Hepatocyte (in vitro differentiated cells): Measurements from ENCODE around the gene ACTR3.

Source experiments
- CTCF ChIP-seq: fragments of 200-600 bp; sonication (generic); IDR thresholded peaks from 2 replicates; pipeline ENCODE4 v1.5.1; 2016; ENCODE audit warnings: antibody characterized with exemption, mild to moderate bottlenecking; ENCODE audit not compliant: poor library complexity
- EZH2 ChIP-seq: fragments of 200-600 bp; sonication (generic); IDR thresholded peaks from 2 replicates; pipeline ENCODE4 v1.6.1; 2016; ENCODE audit warnings: antibody characterized with exemption, mild to moderate bottlenecking, borderline replicate concordance
- EZH2phosphoT487 ChIP-seq: fragments of 200-600 bp; sonication (generic); IDR thresholded peaks from one replicate; pipeline ENCODE4 v1.6.1; 2018; ENCODE audit warnings: antibody characterized with exemption, mild to moderate bottlenecking, low read depth, moderate library complexity; ENCODE audit not compliant: unreplicated experiment, severe bottlenecking

- TF ChIP-seq CTCF, result peak; percentile 26
- TF ChIP-seq EZH2, result no peak
- TF ChIP-seq EZH2phosphoT487, result no peak
These were observed 89.6 kb downstream of the ACTR3 start for GRCh38 chr2:113979191-113980128.
